HL-60 (cell line): ENCODE results near the gene TMEM213.

Experiments
- CTCF ChIP-seq: IDR thresholded peaks from one replicate; pipeline ENCODE4 v1.5.1; 2011; ENCODE audit warnings: low read length, control low read depth, inconsistent platforms; ENCODE audit not compliant: insufficient read depth
- GABPA ChIP-seq: IDR thresholded peaks from 2 replicates; pipeline ENCODE4 v1.6.1; 2012; ENCODE audit warnings: low read depth
- POLR2AphosphoS5 ChIP-seq: IDR thresholded peaks from 2 replicates; pipeline ENCODE4 v1.6.1; 2012; ENCODE audit warnings: low read depth
- REST ChIP-seq: IDR thresholded peaks from 2 replicates; pipeline ENCODE4 v1.6.1; 2012; ENCODE audit warnings: low read depth; ENCODE audit not compliant: insufficient replicate concordance

- no peak for TF ChIP-seq CTCF
- TF ChIP-seq REST: no peak
- TF ChIP-seq POLR2AphosphoS5: no peak
- no peak for TF ChIP-seq GABPA
These were observed 83.2 kb downstream of the TMEM213 start for GRCh38 chr7:138880881-138881578.
